ELR (cell line): Measurements from ENCODE around the gene MCRIP1.
A peak's percentile ranks its signal among the peaks of the same experiment; 100 is the strongest.

Experiments used
- DNase-seq: peaks from one replicate; pipeline ENCODE4 v3.0.0-alpha.2; 2015; ENCODE audit warnings: low read depth

Gene MCRIP1

DNA sequence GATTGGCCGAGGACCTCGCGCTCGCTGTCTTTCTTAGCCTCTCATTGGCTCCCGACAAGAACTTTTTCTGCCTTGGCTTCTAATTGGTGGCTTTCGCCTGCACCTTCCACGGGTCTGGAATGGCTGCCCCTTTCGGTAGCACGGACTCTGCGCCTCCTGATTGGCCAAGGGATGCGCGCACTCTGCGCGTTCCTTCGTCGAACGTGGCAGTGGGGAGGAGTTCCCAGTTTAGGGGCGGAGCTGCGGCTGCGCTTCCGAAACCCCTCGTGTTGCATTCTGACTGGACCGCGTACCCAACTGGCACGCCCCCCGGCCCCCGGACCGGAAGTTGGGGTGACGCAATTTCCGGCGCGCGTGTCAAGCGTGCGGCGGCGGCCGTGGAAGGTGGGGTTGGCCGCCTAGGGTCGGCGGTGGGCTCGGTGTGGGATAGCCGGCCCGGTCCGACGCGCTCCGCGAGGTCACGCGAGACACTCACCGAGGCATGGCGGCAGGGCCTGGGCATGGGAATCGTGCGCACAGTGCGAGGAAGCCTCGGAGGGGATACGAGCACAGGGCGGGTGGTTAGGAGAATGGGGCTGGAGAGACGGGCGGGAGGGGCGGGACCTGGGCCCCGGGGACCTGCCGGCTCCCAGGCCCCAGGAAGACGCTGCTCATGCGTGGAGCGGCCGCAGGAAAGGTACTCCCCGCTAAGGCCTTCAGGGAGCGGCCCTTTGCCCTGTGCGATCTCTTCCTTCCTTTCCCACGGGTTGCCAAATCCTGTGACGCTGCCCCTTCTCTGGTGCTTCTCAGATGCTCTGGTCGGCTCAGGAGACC, 27.9 kb upstream of the MCRIP1 start:
- DNase-seq = peak; percentile 100

DNA sequence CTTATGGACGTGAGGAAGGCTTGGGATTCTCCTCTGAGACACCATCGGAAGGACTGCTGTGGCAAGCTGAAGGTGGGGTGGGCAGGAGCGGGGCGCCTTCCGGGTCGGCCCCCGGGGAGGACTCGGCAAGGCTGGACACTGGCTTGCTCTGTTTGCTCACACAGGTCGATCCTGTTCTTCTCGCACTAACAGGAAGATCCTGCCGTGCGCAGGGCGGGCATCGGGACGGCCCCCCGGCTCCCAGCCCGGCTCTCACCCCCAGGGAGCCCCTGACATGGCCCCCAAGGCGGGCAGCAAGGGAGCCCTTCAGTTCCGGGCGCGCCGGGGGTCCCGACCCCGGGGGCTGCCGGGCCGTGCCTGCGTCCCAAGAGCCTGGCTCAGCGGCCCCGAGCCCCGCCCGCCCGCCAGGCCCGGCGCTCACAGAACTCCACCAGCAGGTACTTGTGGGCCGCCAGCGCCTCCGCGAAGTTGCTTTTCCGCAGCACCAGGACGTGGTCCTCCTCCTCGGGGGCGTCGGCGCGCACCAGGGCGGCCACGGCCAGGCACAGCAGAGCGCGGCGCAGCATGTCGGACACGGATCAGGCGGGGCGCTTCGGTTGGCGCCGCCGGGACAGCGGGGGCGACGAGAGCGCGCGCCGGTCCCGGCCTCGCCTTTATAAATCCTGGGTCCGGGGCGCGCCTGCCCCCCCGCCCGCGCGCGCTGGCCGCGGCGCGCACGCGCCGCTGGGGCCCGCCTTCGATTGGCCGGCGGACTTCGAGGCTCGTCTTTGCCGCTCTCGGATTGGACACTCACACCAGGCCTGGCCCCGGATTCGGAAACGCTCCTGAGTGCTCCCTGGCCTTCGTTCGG, 27.0 kb upstream of the MCRIP1 start, which contains the start of gene P4HB:
TSS of gene P4HB (minus strand) at position 630 of the 850 bp plus-strand sequence. CDS start at position 566, 64 bp downstream.
- DNase-seq = peak; percentile 45

DNA sequence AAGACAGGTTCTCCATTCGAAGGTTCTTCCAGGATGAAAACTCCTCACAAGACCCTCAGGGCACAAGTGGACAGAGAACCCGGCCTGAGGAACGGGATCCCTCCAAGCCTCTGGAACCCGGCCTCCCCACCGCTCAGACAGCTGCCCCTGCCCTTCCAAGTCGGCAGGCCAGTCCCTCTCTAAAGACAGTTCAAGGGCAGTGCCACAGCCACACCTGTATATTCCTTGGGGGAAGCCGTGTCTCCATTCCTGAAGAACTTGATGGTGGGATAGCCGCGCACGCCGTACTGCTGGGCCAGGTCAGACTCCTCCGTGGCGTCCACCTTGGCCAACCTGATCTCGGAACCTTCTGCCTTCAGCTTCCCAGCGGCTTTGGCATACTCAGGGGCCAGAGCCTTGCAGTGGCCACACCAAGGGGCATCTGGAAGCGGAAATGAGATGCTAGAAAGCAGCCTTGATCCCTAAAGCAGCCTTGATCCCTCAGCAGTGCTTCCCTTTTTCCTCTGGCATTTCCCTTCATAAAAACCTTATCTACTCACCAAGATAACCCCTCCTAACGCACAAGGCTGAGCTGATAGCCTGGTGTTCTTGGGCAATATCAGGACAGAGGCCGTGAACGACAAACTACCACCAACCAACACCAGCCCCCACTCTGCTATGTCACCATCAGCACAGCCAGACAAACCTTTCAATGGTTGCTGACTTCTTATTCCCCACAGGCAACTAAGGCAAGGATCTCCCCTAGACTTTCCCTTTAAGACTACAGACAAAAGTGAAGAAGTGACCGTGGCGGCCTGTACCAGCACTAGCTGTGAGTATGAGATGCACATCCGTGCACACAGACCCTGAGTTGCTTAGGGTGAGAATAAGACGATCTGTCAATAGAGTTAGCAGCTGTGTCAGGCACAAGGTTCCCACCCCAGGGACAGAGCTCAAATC, 26.1 kb upstream of the MCRIP1 start:
- DNase-seq = peak; percentile 44

DNA sequence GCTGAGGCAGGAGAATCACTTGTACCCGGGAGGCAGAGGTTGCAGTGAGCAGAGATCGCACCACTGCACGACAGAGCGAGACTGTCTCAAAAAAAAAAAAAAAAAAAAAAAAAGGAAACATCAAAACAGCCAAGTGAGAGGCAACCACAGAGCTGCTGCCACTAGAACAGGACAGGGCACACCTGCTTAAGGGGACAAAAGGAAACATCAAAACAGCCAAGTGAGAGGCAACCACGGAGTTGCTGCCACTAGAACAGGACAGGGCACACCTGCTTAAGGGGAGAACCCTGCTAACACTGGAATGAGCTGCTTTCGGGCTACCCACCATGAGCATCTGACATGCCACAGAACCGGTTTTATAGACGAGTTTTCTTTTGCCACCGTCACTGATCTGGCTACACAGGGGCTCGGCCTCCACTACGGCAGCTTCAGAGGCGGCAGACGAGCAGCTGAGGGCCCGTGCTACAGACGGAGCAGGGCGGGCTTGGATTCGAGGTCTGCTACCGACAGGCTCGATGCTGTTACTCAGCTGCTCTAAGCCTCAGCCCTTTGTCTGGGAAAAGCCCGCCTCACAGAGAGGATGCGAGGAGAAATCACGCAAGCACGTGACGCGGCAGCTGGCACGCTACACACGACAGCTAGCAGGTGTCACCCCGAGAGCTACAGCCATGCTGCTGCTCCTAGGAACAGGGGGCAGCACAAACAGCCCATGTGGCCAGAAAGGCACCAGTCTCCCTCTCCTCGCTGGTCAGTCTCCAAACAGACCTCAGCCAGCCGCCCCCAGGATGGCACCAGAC, 25.3 kb upstream of the MCRIP1 start:
- no peak for DNase-seq

DNA sequence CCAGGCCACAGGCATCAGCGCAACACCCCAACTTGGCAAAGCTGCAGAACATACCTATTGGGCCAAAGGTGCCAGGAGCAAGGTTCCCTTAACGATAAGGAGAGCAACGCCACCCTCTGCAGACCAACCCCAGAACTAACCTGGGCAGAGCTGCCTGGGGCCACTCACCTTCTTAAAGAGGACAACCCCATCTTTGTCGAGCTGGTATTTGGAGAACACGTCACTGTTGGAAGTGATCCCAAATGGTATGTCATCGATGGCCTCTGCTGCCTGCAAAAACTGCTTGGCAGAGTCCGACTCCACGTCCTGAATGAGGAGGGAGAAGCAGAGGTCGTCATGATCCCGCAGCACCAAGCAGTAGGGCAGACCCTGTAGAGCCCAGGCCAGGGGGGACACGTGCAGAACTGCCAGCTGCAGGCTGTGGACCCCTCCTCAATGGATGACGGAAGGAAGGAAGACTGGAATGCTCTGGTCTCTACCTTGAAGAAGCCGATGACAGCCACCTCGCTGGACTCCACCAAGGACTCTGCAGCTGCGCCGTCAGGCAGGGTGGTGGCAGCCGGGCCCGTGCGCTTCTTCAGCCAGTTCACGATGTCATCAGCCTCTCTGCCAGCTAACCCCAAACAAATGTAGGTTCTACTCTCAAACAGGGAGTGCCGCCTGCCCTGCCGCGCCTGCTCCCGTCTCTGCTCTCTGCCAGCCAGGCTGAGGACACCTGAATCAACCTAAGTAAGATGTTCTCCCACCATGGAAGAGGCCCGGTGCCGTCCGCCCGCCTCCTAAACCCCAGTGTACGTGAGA, 22.1 kb upstream of the MCRIP1 start:
- no peak for DNase-seq

DNA sequence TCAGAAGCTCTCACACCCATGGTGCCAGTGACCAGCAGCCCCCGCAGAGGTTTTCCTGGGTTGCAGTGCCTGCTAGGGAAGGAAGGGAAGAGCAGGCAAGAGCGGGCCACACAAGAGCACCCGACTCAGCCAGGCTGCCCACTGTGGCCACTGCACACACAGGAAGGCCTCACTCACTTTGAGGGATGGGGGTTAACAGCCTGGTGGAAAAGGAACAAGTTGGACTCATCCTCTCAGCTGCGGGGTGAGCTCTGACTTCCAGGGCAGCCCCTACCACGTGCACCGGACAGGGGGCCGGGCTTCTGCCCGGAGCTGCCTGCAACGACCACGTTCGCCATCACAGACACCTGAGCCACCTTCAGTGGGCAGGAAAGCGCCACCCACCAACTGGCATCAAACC, 19.1 kb upstream of the MCRIP1 start:
- no peak for DNase-seq

DNA sequence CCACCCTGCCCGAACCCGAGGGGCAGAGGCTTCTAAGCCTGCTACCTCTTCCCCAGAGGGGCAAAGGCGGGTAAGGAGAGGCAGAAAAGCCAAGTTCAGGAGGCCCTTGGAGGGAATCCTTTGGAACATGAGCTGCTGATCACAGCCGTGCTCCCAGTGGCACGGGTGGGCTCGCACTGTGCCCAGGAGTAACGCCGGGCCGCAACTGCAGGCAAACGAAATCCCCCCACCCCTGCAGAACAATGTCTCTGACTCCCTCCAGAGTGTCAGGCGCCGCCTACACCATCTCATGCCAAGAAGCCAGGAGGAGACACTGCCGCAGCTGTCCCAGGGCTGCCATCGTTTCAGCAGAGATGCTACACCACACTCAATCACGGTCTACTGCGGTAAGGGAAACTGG, 18.3 kb upstream of the MCRIP1 start:
- DNase-seq = no peak

DNA sequence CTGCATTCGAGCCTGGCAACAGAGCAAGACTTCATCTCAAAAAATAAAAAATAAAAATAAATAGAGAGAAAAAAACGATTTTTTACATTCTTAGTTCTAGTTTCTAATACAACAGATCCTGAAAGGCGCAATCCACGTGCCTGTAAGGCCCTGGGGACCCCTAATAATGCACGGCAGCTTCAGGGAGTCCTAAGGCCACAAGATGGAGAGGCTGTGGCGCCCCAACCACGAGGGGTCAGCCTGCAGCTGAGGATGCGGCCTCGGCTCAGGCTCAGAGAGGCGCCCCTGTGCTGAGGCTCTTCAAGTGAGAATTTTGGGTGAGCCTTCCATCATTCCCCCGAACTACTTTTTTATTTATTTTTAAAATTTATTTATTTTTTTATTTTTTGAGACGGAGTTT, 16.4 kb upstream of the MCRIP1 start:
- no peak for DNase-seq

DNA sequence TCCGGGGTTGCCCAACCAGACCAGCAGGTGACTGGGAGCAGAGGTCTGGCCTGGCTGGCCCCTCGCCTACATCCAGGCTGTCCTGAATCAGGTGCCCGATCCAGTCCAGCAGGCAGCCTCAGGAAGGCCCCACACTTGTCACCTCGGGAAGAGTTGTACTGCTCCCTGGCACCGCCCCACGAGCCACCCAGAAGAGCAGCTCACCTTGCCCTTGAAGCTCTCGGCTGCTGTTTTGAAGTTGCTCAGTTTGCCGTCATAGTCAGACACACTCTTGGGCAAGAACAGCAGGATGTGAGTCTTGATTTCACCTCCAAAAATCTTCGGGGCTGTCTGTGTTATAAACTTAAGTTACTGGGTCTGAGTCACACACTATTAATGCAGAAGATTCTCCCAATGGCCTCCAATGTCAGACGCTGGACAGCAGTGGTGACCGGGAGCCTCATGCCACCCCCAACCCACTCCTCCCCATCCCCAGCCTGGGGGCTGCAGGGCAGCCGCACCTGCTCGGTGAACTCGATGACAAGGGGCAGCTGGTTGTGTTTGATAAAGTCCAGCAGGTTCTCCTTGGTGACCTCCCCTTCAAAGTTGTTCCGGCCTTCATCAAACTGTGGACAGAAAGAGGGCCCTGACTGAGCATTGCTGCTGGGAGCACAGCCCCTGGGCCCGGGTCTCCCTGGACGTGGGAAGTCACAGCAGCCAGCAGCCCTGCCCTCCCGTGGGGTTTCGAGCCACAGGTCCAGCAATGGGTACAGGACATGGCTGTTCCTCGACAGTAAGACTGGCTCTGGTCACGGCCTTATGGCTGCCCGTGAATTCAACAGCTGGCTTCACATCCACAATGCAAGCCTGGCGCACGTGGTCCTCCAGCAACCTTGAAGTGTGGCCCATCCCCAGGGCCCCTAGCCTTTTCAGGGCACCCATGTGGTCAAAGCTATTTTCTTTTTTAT, 13.9 kb upstream of the MCRIP1 start:
- peak; percentile 31 for DNase-seq

DNA sequence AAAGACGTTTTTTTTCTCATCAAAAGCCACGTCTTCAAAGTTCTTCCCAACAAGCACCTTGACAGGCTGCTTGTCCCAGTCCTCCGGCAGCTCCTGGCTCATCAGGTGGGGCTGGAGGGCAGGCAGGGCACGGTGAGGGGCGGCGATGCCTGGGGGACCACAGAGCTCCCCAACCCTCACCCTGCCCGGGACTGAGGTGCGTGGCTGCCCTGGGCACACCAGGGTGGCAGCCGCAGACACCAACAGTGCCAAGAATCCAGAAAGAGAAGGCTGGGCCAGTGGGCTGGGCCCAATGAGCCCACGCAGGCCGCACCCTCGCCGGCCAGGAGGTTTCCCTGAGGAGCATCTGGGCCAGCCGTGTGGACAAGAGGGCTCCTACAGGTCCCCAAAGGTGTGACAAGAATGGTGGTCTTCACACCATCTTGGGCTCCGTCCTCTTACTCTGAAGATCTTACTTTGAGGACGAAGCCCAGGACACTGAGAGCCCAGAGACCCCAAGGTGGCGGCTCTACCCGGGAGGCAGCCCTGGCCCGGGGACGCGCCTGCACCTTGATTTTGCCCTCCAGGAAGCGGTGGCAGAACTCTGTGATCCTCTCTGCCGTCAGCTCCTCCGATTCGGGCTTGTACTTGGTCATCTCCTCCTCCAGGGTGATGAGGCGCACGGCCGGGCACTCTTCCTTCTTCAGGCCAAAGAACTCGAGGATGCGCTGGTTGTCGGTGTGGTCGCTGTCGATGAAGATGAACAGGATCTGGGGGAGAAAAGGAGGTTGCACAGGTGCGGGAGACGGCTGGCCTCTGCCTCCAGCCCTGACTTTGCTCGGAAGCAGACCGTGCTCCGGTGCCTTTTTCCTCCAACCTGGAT, 13.0 kb upstream of the MCRIP1 start:
- DNase-seq = no peak

DNA sequence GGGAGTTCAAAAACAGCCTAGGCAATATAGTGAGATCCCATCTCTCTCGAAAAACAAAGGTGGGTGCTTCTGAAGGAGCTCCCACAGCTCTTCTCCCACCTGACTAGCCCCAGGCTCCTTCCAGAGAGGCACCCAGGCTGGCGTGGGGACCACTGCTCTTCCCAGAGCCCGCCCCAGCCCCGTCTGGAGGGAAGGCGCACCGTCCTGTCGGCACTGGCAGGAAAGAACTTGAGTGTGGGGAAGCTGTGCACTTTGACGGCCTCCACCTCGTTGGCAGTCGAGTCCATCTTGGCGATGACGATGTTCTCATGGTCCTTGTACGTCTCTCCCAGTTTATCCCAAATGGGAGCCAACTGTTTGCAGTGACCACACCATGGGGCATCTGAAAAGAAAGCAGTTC, 12.3 kb upstream of the MCRIP1 start:
- no peak for DNase-seq

DNA sequence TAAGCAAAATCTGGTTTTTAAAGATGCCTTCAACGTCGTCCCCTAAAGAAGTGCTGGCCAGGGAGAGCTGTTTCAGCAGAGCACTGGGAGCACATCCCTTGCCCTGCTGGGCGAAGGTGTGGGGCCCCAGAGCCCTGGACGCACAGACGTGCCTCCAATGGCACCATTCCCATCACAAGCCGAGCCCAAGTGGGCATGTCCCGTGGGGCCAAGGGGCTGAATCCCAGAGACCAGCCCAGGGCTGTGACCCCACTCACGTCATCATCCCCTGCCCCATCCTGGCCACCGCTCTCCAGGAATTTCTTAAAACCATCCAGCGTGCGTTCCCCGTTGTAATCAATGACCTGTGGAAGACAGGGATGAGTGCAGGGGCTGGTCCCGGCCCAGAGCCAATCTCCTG, 11.8 kb upstream of the MCRIP1 start:
- no peak for DNase-seq

DNA sequence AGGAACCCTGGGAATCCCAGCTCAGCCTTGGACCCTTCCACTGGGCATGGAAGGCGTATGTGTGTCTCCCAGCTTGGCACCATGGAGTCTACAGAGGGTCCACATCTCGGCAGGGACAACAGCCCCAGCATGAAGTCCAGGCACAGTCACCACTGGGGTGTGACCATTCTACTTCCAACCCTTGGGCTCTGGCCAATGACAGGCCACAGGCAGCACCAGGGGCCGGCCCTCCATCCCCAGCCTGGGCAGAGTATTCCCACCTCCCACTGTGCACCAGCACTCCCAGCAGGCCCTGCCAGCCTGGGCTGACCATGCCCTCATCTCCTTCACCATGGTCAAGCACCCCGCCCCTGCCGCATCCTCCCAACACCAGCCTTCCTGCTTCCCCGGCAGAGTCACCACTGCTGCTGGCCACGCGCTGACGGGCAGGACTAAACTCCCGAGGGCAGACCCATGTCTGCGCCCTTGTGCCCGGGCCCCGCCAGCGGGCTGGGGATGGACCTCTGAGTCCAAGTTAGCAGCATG, 11.3 kb upstream of the MCRIP1 start:
- DNase-seq = no peak

DNA sequence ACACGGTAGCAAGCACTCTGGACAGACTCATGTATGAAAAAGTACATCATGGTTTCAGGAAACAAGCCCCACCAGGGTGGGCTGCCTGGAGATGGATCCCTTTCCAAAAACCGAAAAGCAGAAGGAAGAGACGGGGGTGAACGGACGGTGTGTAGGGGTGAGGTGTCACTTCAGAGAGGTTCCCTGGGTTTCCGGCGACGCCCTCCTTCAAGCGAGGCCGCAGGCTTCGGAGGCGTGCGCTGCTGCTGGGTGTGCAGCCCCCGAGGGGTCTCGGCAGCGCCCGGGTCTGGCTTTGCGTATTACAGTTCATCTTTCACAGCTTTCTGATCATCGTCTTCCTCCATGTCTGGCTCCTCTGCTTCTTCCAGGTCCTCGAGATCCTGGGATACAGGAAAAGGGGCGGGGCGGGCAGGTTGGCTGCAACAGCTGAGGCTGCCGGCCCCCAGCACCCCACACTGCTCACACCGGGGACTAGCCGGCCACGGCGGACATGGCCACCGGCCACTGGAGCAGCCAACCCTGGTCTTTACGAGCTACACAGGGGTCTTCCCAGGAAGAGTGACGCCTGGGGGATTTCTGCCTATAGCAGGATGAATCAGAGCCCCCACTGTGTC, 10.7 kb upstream of the MCRIP1 start:
- DNase-seq = no peak

DNA sequence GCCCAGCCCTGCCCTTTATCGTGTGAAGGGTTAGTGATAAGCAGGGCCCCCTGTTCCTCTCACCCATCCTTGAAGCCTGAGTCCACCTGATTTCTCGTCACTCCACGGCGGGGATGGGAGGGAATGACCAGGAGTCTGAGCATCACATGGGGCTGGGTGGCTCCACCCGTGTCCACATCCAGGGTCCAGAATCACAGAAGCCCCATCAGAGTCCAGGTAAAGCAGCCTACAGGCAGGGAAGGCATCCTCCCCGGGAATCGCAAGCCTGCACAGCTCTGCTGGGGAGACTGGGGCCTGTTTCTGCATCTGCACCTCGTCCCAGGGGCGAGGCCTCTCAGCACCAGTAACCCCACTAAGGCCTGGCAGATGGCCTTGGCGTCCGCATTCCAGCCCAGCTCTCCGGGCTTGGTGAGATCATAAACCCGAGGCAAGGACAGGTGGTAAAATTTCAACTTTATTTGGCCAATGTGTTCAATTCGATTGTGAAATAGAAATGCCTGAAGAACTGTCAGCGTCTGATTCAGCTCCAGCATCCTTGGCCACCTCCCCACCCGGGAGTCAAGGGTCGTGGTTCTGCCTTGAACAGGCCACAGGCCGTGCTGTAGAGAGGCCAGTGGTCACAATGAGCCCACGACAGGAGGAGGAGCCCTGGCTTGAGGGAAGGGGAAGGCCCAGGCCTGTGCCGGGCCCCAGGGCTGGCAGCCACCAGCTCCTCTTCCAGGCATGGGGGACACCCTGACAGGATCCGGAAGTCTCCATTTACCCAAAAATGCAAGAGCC, 9.8 kb upstream of the MCRIP1 start:
- peak; percentile 46 for DNase-seq

DNA sequence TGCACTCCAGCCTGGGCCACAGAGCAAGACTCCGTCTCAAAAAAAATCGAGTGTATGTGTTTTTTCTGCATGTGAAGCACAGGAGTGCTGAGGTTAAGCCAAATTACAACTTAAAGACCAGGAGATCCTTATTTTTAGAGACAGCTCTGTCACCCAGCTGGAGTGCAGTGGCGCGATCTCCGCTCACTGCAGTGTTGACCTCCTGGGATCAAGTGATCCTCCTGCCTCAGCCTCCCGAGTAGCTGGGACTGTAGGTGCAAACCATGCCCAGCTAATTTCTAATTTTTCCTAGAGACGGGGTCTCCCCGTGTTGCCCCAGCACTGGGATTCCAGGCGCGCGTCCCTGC, 9.3 kb upstream of the MCRIP1 start:
- no peak for DNase-seq

DNA sequence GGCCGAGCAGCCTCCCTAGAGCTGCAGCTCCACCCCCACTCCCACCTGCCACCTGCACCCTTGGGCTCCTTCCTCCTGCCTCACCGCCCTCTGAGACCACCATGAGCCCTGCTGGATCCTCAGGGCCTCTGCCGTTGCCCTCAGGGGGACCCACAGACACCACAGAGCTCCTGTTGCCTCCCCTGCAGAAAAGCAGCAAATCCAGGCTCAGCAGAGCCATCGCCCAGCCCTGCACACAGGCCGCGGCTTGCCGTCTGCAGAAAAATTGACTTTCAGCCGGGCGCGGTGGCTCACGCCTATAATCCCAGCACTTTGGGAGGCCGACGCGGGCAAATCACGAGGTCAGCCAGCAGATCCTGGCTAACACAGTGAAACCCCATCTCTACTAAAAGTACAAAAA, 8.8 kb upstream of the MCRIP1 start:
- DNase-seq = no peak
